ENCODE results near the gene SLC36A3. TPM values are rescaled to one million over a fixed set of nuclear protein-coding genes. Genes with fewer than 3 reads are reported as not detected.

SLC36A3 gene
- total and polyA plus RNA-seq, 2 of the 8 experiments (the other 6 are each of a cell fraction or from before 2014, with no cell fraction given) = not detected

DNA sequence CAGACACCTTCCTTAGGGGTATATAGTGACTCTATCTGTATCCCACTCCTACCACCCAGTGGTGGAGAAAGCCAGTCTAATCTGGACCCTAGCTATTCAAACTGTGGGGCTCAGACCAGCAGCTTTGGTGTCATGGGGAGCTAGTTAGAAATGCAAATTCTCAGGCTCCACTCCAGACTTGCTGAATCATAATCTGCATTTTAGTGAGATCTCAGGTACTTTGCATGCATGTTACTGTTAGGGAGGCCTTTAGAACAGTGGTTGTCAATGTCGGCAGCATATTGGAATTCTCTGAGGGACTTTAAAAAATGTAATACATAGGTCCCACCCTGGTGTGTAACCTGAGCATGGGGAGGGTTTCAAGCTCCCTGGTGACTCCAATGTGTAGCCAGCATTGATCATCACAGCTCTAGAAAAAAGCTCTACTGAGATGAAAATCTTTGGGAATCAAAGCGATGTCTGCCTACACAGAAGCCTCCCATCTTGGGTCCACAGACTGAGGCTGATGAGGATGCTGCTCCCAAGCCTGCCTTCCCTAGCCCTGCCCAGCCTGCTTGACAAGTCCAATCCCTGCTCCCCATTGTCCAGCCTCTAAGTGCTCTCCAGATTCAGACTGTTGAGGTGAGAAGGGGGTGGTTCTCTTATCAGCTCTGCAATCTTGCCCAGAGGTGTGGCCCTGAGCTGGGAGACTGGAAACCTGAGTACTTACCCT lies 62.5 kb downstream of the SLC36A3 start:
- Histone ChIP-seq H3K4me3 (ENCODE audit: extremely low read depth in 1 of 4, insufficient read depth in 2 of 4, low read depth in 3 of 4, low read length in 4 of 4) (no peak overlapping the region), H4K20me1 (replicated peaks in 1 of 2; ENCODE audit: control insufficient read depth in 1 of 2, insufficient read depth in 2 of 2, low read length in 2 of 2) (no peaks in the 10 kb centered on the region), H3K23me2 (ENCODE audit: low read depth, low read length) (no peaks in the 10 kb centered on the region), H3K27ac (ENCODE audit: low read depth, low read length) (no peak overlapping the region), H3K18ac (ENCODE audit: extremely low read depth, low read length) (no peak overlapping the region; the same call in 1 of the 2 replicates), H2BK20ac (ENCODE audit: low read length) (no peak overlapping the region), H3K4me2 (ENCODE audit: insufficient read depth in 1 of 2, low read depth in 2 of 2, low read length in 2 of 2) (no peak overlapping the region), H2BK12ac (ENCODE audit: low read depth, low read length) (no peak overlapping the region), H4K91ac (replicated peaks; ENCODE audit: insufficient read length, low read length) (no peak overlapping the region), H2BK5ac (ENCODE audit: low read depth, low read length) (no peak overlapping the region), H3K9me3 (ENCODE audit: insufficient read depth in 2 of 2, low read depth in 1 of 2, low read length in 1 of 2) (no peaks in the 10 kb centered on the region), H4K5ac (ENCODE audit: insufficient read length, low read depth, low read length) (no peak overlapping the region), H4K8ac (ENCODE audit: extremely low read depth, insufficient read depth, low read length) (no peak overlapping the region), H3K4me1 (replicated peaks in 1 of 4; ENCODE audit: control insufficient read depth in 3 of 4, insufficient read depth in 4 of 4, low read length in 3 of 4) (peaks cover 3 to 11% (median 7%) of the 10 kb centered on the region in 4 experiments; a peak in 6 of 7 replicates), H2AFZ (ENCODE audit: low read length) (no peak overlapping the region), H2BK15ac (ENCODE audit: low read length) (no peak overlapping the region), H3K27me3 (replicated peaks in 1 of 4; ENCODE audit: control insufficient read depth in 3 of 4, extremely low read depth in 1 of 4, insufficient read depth in 3 of 4, low read length in 3 of 4) (no peaks in the 10 kb centered on the region), H3K36me3 (ENCODE audit: control insufficient read depth in 2 of 4, insufficient read depth in 4 of 4, low read length in 3 of 4) (no peaks in the 10 kb centered on the region), H3K4ac (replicated peaks; ENCODE audit: insufficient read length, low read depth, low read length) (no peak overlapping the region), H2AK5ac (ENCODE audit: low read depth, low read length) (no peak overlapping the region), H3K79me2 (ENCODE audit: control insufficient read depth in 1 of 2, insufficient read depth in 2 of 2, low read length in 2 of 2) (no peaks in the 10 kb centered on the region), H2BK120ac (replicated peaks; ENCODE audit: low read depth, low read length) (no peak overlapping the region), H3K23ac (ENCODE audit: insufficient read length) (no peak overlapping the region), H3K9ac (replicated peaks in 1 of 4; ENCODE audit: extremely low read depth in 1 of 4, low read depth in 3 of 4, low read length in 3 of 4) (no peak overlapping the region), H3K14ac (ENCODE audit: insufficient read length) (no peak overlapping the region), H3K56ac (replicated peaks; ENCODE audit: insufficient read length, low read depth, low read length) (no peak overlapping the region), H3K79me1 (ENCODE audit: low read depth, low read length) (no peaks in the 10 kb centered on the region)
- CTCF ChIA-PET (ENCODE audit: partially characterized antibody) = interaction anchor here (1.0 to 7.4 kb wide), 10 partner anchors 9 to 238 kb away, joined by 3 to 75 read pairs (median 11); partner anchors contain the start of genes CCDC69 and GM2A
- WGBS, 2 experiments (ENCODE audit: extremely low coverage in 1 of 2, insufficient coverage in 1 of 2, insufficient read length in 1 of 2, insufficient replicate concordance in 2 of 2, low coverage in 1 of 2, low lambda C conversion rate in 2 of 2, missing lambda C conversion rate in 1 of 2) = 89% methylated on average over 2 of the region's 2 CpGs; no CpG with 5 or more reads in 1 of the 2 experiments
- no peak for DNase-seq (ENCODE audit: low read depth in 1 of 2, low spot score in 2 of 2)
- POLR2A ChIA-PET (ENCODE audit: partially characterized antibody) = interaction anchor here (1.2 kb wide), 1 partner anchor 84 kb away, joined by 3 read pairs; the partner anchor contains the start of gene ANXA6
- FAIRE-seq = no peak
- TF ChIP-seq SP2 (IDR thresholded peaks at IDR 0.05; ENCODE audit: low read length) (no peak), CEBPB (IDR thresholded peaks at IDR 0.05; ENCODE audit: low read depth, low read length) (no peak), KDM1A (IDR thresholded peaks at IDR 0.05; ENCODE audit: borderline replicate concordance, low read length) (no peak), MAFK (IDR thresholded peaks at IDR 0.05; ENCODE audit: low read depth, low read length) (no peak), YY1 (IDR thresholded peaks at IDR 0.05; ENCODE audit: low read depth, low read length) (no peak), SAP30 (IDR thresholded peaks at IDR 0.05; ENCODE audit: insufficient read depth, insufficient replicate concordance, low read length) (no peak), JUND (IDR thresholded peaks at IDR 0.05; ENCODE audit: low read length) (no peak), CBX8 (IDR thresholded peaks at IDR 0.05; ENCODE audit: borderline replicate concordance, low read depth, low read length) (no peak), CTBP2 (IDR thresholded peaks at IDR 0.05; ENCODE audit: borderline replicate concordance, insufficient read depth, insufficient read length, low read length) (no peak), TEAD4 (IDR thresholded peaks at IDR 0.05; ENCODE audit: low read depth, low read length) (no peak)
- TF ChIP-seq, protein P1, sequence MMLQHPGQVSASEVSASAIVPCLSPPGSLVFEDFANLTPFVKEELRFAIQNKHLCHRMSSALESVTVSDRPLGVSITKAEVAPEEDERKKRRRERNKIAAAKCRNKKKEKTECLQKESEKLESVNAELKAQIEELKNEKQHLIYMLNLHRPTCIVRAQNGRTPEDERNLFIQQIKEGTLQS (IDR thresholded peaks at IDR 0.05; ENCODE audit: insufficient read depth, low read depth, low read length) = no peak

Measured in H1 (cell line).